ENCODE results near the gene PROSER3.

The PROSER3 gene

GRCh38 chr19:35816262-35816661 is 58.3 kb downstream of the PROSER3 start:
- no peak for ATAC-seq
- TF ChIP-seq ZFP3 (CRISPR knock-in tag; IDR thresholded peaks at IDR 0.05) (no peak), ISL1 (CRISPR knock-in tag; IDR thresholded peaks at IDR 0.05) (no peak), PPARA (CRISPR knock-in tag; IDR thresholded peaks at IDR 0.05; ENCODE audit: borderline replicate concordance) (no peak), CSRNP3 (CRISPR knock-in tag; IDR thresholded peaks at IDR 0.05) (no peak), ZFP30 (CRISPR knock-in tag; IDR thresholded peaks at IDR 0.05) (no peak), ZC3H10 (CRISPR knock-in tag; IDR thresholded peaks at IDR 0.05) (no peak), CSDC2 (CRISPR knock-in tag; IDR thresholded peaks at IDR 0.05) (no peak), PATZ1 (CRISPR knock-in tag; IDR thresholded peaks at IDR 0.05; ENCODE audit: borderline replicate concordance) (no peak), OSR1 (CRISPR knock-in tag; IDR thresholded peaks at IDR 0.05) (no peak), ZNF70 (CRISPR knock-in tag; IDR thresholded peaks at IDR 0.05) (no peak), ZNF565 (CRISPR knock-in tag; conservative IDR thresholded peaks at IDR 0.05; ENCODE audit: low read depth) (no peak), TCF4 (CRISPR knock-in tag; IDR thresholded peaks at IDR 0.05; ENCODE audit: borderline replicate concordance) (no peak), CREB5 (CRISPR knock-in tag; IDR thresholded peaks at IDR 0.05; ENCODE audit: low read depth) (no peak), TSHZ2 (CRISPR knock-in tag; IDR thresholded peaks at IDR 0.05) (no peak), GLIS3 (CRISPR knock-in tag; IDR thresholded peaks at IDR 0.05) (no peak), TOX (CRISPR knock-in tag; IDR thresholded peaks at IDR 0.05; ENCODE audit: borderline replicate concordance) (no peak), SNAI2 (CRISPR knock-in tag; IDR thresholded peaks at IDR 0.05) (no peak)

- TF ChIP-seq TCF4 (CRISPR knock-in tag; IDR thresholded peaks at IDR 0.05; ENCODE audit: borderline replicate concordance) (no peak), CSRNP3 (CRISPR knock-in tag; IDR thresholded peaks at IDR 0.05) (no peak), ZNF70 (CRISPR knock-in tag; IDR thresholded peaks at IDR 0.05) (no peak), ZNF565 (CRISPR knock-in tag; conservative IDR thresholded peaks at IDR 0.05; ENCODE audit: low read depth) (no peak), PPARA (CRISPR knock-in tag; IDR thresholded peaks at IDR 0.05; ENCODE audit: borderline replicate concordance) (no peak), ESRRG (CRISPR knock-in tag; IDR thresholded peaks at IDR 0.05) (no peak), CREB5 (CRISPR knock-in tag; IDR thresholded peaks at IDR 0.05; ENCODE audit: low read depth) (no peak), GLIS3 (CRISPR knock-in tag; IDR thresholded peaks at IDR 0.05) (no peak), SNAI2 (CRISPR knock-in tag; IDR thresholded peaks at IDR 0.05) (no peak), POU6F1 (CRISPR knock-in tag; IDR thresholded peaks at IDR 0.05; ENCODE audit: borderline replicate concordance, low read depth) (no peak), ZNF8 (CRISPR knock-in tag; IDR thresholded peaks at IDR 0.05) (no peak), ZFP3 (CRISPR knock-in tag; IDR thresholded peaks at IDR 0.05) (no peak), TOX (CRISPR knock-in tag; IDR thresholded peaks at IDR 0.05; ENCODE audit: borderline replicate concordance) (no peak), OSR1 (CRISPR knock-in tag; IDR thresholded peaks at IDR 0.05) (no peak), ZC3H10 (CRISPR knock-in tag; IDR thresholded peaks at IDR 0.05) (no peak), ARNTL (CRISPR knock-in tag; IDR thresholded peaks at IDR 0.05; ENCODE audit: borderline replicate concordance, low read depth) (no peak), ISL1 (CRISPR knock-in tag; IDR thresholded peaks at IDR 0.05) (no peak), CSDC2 (CRISPR knock-in tag; IDR thresholded peaks at IDR 0.05) (no peak)
- no peak for ATAC-seq
These were observed 58.9 kb downstream of the PROSER3 start for GRCh38 chr19:35816846-35817245.

All from SK-N-SH treated with all-trans-retinoic acid at 6 μM for 48 hours (cell line).